GM23338 (cell line): ENCODE data around the gene ST6GALNAC3. TPM values are rescaled to one million over a fixed set of nuclear protein-coding genes. Genes with fewer than 3 reads are reported as not detected.

Experiments used
- ATAC-seq: fragments of 200-7000 bp; cut with Tn5 transposase; 3 replicates; pipeline ENCODE4 v1.9.1; 2020
- DNase-seq: peaks from one replicate; pipeline ENCODE4 v3.0.0-alpha.2; 2015; ENCODE audit warnings: low spot score
- H2AFZ ChIP-seq: fragments of 200-600 bp; sonication (generic); 2 replicates; pipeline ENCODE4 v1.8.0; 2016; ENCODE audit warnings: antibody characterized with exemption, mild to moderate bottlenecking, moderate library complexity
- H3F3A ChIP-seq: fragments of 200-600 bp; sonication (generic); replicated peaks from 2 replicates; pipeline ENCODE4 v1.8.0; 2017; ENCODE audit warnings: antibody characterized with exemption, mixed run types, low read depth
- H3K27ac ChIP-seq: fragments of 200-600 bp; sonication (generic); 2 replicates; pipeline ENCODE4 v1.6.1; 2016; ENCODE audit warnings: low read depth
- H3K27me3 ChIP-seq: fragments of 200-600 bp; sonication (generic); 2 replicates; pipeline ENCODE4 v1.8.0; 2016; ENCODE audit warnings: mild to moderate bottlenecking, mixed run types, moderate library complexity; ENCODE audit not compliant: insufficient read depth
- H3K36me3 ChIP-seq: fragments of 200-600 bp; sonication (generic); 2 replicates; pipeline ENCODE4 v1.8.0; 2016; ENCODE audit warnings: mild to moderate bottlenecking; ENCODE audit not compliant: insufficient read depth
- H3K4me1 ChIP-seq: fragments of 200-600 bp; sonication (generic); 2 replicates; pipeline ENCODE4 v1.8.0; 2016; ENCODE audit warnings: mild to moderate bottlenecking, moderate library complexity; ENCODE audit not compliant: insufficient read depth
- H3K4me2 ChIP-seq: fragments of 200-600 bp; sonication (generic); 2 replicates; pipeline ENCODE4 v1.7.1; 2017; ENCODE audit warnings: mixed run types
- H3K4me3 ChIP-seq: fragments of 200-600 bp; sonication (generic); 2 replicates; pipeline ENCODE4 v1.6.1; 2016; ENCODE audit warnings: mixed run types
- H3K79me2 ChIP-seq: fragments of 200-600 bp; sonication (generic); replicated peaks from 2 replicates; pipeline ENCODE4 v1.8.0; 2017; ENCODE audit warnings: mild to moderate bottlenecking; ENCODE audit not compliant: insufficient read depth
- H3K9me2 ChIP-seq: fragments of 200-600 bp; sonication (generic); 2 replicates; pipeline ENCODE4 v1.8.0; 2017; ENCODE audit not compliant: insufficient read depth
- H4K20me1 ChIP-seq: fragments of 200-600 bp; sonication (generic); replicated peaks from 2 replicates; pipeline ENCODE4 v1.8.0; 2017; ENCODE audit warnings: mild to moderate bottlenecking; ENCODE audit not compliant: insufficient read depth
- H3K27ac Mint-ChIP-seq: 2 replicates; pipeline ENCODE4 v1.8.0; 2020; ENCODE audit warnings: inconsistent platforms, mild to moderate bottlenecking, moderate library complexity, mixed read lengths
- H3K27me3 Mint-ChIP-seq: 3 replicates; pipeline ENCODE4 v1.8.0; 2022; ENCODE audit warnings: low read depth, mild to moderate bottlenecking, moderate library complexity, mixed read lengths, inconsistent platforms; ENCODE audit not compliant: insufficient read depth, poor library complexity
- H3K36me3 Mint-ChIP-seq: 3 replicates; pipeline ENCODE4 v1.8.0; 2021; ENCODE audit warnings: low read depth, mild to moderate bottlenecking, inconsistent platforms, moderate library complexity, mixed read lengths
- H3K4me1 Mint-ChIP-seq: 3 replicates; pipeline ENCODE4 v1.8.0; 2020; ENCODE audit warnings: mild to moderate bottlenecking, inconsistent platforms, mixed read lengths
- H3K4me3 Mint-ChIP-seq: 3 replicates; pipeline ENCODE4 v1.8.0; 2021; ENCODE audit warnings: moderate library complexity, mild to moderate bottlenecking, inconsistent platforms, mixed read lengths
- H3K9me3 Mint-ChIP-seq: 3 replicates; pipeline ENCODE4 v1.8.0; 2020; ENCODE audit warnings: moderate library complexity, mild to moderate bottlenecking, inconsistent platforms, mixed read lengths
- CREB1 ChIP-seq: fragments of 250-450 bp; sonication (Bioruptor Pico); IDR thresholded peaks from 2 replicates; pipeline ENCODE4 v1.5.0; 2020; ENCODE audit warnings: low read depth, mild to moderate bottlenecking, moderate library complexity
- CTCF ChIP-seq, 2 experiments: fragments of 200-600 bp in 1 of 2; sonication (generic) in 1 of 2; conservative IDR thresholded peaks; 2 replicates each; pipeline versions ENCODE4 v1.5.1 to v1.6.1; 2016 to 2017; ENCODE audit warnings: antibody characterized with exemption in 2 of 2, low read depth in 2 of 2, mild to moderate bottlenecking in 2 of 2, moderate library complexity in 1 of 2
- ETS1 ChIP-seq: IDR thresholded peaks from 2 replicates; pipeline ENCODE4 v1.6.1; 2016; ENCODE audit warnings: antibody characterized with exemption
- EZH2 ChIP-seq: fragments of 200-600 bp; sonication (generic); IDR thresholded peaks from one replicate; pipeline ENCODE4 v1.8.0; 2017; ENCODE audit warnings: antibody characterized with exemption, mild to moderate bottlenecking, low read depth; ENCODE audit not compliant: unreplicated experiment
- EZH2phosphoT487 ChIP-seq: fragments of 200-600 bp; sonication (generic); IDR thresholded peaks from one replicate; pipeline ENCODE4 v1.8.1; 2018; ENCODE audit warnings: antibody characterized with exemption; ENCODE audit not compliant: unreplicated experiment
- JUNB ChIP-seq: IDR thresholded peaks from one replicate; pipeline ENCODE4 v1.6.1; 2016; ENCODE audit warnings: antibody characterized with exemption; ENCODE audit not compliant: unreplicated experiment
- NANOG ChIP-seq: IDR thresholded peaks from 2 replicates; pipeline ENCODE4 v1.6.1; 2016; ENCODE audit warnings: antibody characterized with exemption, borderline replicate concordance
- POLR2AphosphoS5 ChIP-seq: IDR thresholded peaks from 2 replicates; pipeline ENCODE4 v1.6.1; 2016; ENCODE audit warnings: antibody characterized with exemption, low read depth
- REST ChIP-seq: IDR thresholded peaks from one replicate; pipeline ENCODE4 v1.6.1; 2018; ENCODE audit warnings: antibody characterized with exemption; ENCODE audit not compliant: unreplicated experiment
- STAT1 ChIP-seq: IDR thresholded peaks from one replicate; pipeline ENCODE4 v1.6.1; 2016; ENCODE audit warnings: antibody characterized with exemption; ENCODE audit not compliant: unreplicated experiment
- ZNF114 ChIP-seq: fragments of 250-450 bp; sonication (Bioruptor Pico); IDR thresholded peaks from 2 replicates; pipeline ENCODE4 v1.5.0; 2020; ENCODE audit warnings: mild to moderate bottlenecking, moderate library complexity
- ZNF331 ChIP-seq: fragments of 250-450 bp; sonication (Bioruptor Pico); IDR thresholded peaks from 2 replicates; pipeline ENCODE4 v1.5.0; 2020; ENCODE audit warnings: low read depth, mild to moderate bottlenecking, moderate library complexity
- ZNF462 ChIP-seq: fragments of 250-450 bp; sonication (Bioruptor Pico); IDR thresholded peaks from 2 replicates; pipeline ENCODE4 v1.5.0; 2020; ENCODE audit warnings: mild to moderate bottlenecking, moderate library complexity
- polyA plus RNA-seq: library from polyadenylated mRNA; unstranded; fragments of >200 nt; fragmentation: Nextera tagmentation; extraction: Ambion mirVana; gene quantifications from 2 replicates; pipeline ENCODE4 v1.2.1, GENCODE V29; 2016
- total RNA-seq: library from RNA; depleted of rRNA; stranded (reverse); fragments of >200 nt; shearing (Covaris generic); gene quantifications from 2 replicates; pipeline ENCODE4 v1.2.3, GENCODE V29; 2014

ST6GALNAC3 gene
- total and polyA plus RNA-seq, 2 experiments from 2014 or later: 4.7 to 11.6 TPM

- TF ChIP-seq STAT1 (no peak), EZH2phosphoT487 (no peak), JUNB (no peak), POLR2AphosphoS5 (no peak), REST (no peak), ETS1 (no peak), CTCF (conservative IDR thresholded peaks at IDR 0.05; ENCODE audit: low read depth in 2 of 2) (no peak), ZNF462 (CRISPR knock-in tag) (no peak), EZH2 (no peak), NANOG (no peak), CREB1 (CRISPR knock-in tag) (no peak), ZNF114 (CRISPR knock-in tag) (no peak), ZNF331 (CRISPR knock-in tag) (no peak)
- ATAC-seq: no peak
Measured at GRCh38 chr1:76136894-76137293, 62.3 kb downstream of the ST6GALNAC3 start.

More at GRCh38 chr1:76136894-76137293, 62.3 kb downstream of the ST6GALNAC3 start:
- peaks cover 9% of the 10 kb centered on the region; the same call in 1 of the 3 replicates for H3K36me3 Mint-ChIP-seq
- no peak for DNase-seq
- no peak overlapping the region for H3K4me3 Mint-ChIP-seq
- H4K20me1 ChIP-seq: no peaks in the 10 kb centered on the region
- no peaks in the 10 kb centered on the region for H3K9me3 Mint-ChIP-seq
- H3K79me2 ChIP-seq: no peaks in the 10 kb centered on the region
- no peak overlapping the region for H3K27ac ChIP-seq
- peaks cover 21% of the 10 kb centered on the region for H3K4me1 ChIP-seq
- no peak overlapping the region for H2AFZ ChIP-seq
- no peaks in the 10 kb centered on the region for H3K27me3 ChIP-seq
- H3K4me1 Mint-ChIP-seq: peaks cover 21% of the 10 kb centered on the region
- H3K36me3 ChIP-seq: no peaks in the 10 kb centered on the region
- H3K4me2 ChIP-seq: no peak overlapping the region
- H3K4me3 ChIP-seq: no peak overlapping the region
- H3F3A ChIP-seq: no peaks in the 10 kb centered on the region; the same call in 1 of the 2 replicates
- peaks cover 13% of the 10 kb centered on the region for H3K9me2 ChIP-seq
- no peak overlapping the region for H3K27ac Mint-ChIP-seq
- peaks cover 8% of the 10 kb centered on the region for H3K27me3 Mint-ChIP-seq
